NK-92 (cell line): ENCODE measurements around the gene MCM5.
"Not testable (repeated sequence)": the region's sequence is repeated elsewhere in the genome, so short reads cannot be mapped to it uniquely, and the experiment has no call there.

Experiments used
- DNase-seq: peaks from one replicate; lab custom pipeline; 2025; ENCODE audit not compliant: unreplicated experiment; lab: John Stamatoyannopoulos, UW

The MCM5 gene

GRCh38 chr22:35378621-35379020, 21.3 kb upstream of the MCM5 start:
- DNase-seq: no peak

- DNase-seq: no peak
These were observed 20.6 kb upstream of the MCM5 start for GRCh38 chr22:35379146-35379993.

- no peak for DNase-seq
These were observed 19.9 kb upstream of the MCM5 start for GRCh38 chr22:35380013-35380412.

DNA sequence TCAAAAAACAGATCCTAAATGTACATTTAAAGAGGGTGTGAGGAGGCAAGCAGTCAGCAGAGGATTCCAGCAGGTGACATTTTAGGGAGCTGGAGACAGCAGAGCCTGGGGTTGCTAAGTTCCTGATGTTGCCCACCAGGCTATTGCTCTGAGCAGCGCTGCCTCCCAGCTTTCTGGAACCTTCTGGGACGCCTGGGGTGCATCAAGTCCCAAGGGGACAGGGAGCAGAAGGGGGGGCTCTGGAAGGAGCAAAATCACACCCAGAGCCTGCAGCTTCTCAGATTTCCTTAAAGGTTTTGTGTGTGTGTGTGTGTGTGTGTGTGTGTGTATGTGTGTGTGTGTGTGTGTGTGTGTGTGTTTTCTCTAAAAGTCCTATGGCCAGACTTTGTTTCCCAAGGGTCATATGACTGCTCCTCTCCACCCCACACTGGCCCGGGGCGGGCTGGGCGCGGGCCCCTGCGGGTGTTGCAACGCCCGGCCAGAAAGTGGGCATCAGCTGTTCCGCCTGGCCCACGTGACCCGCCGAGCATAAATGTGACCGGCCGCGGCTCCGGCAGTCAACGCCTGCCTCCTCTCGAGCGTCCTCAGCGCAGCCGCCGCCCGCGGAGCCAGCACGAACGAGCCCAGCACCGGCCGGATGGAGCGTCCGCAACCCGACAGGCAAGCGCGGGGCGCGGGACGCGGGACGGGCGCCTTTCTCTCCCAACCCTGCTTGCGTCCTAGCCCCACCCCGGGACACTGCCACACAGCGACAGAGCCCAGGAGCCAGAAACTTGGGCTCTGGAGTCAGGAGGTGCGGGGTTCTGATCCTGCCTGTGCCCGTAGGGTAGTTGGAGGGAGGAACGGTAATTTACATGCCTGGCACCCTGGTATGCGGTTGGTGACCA, 19.2 kb upstream of the MCM5 start, which contains the start of gene HMOX1:
TSS of gene HMOX1 (plus strand) at position 560 of the 887 bp plus-strand sequence. CDS start at position 638, 78 bp downstream.
- no peak for DNase-seq

GRCh38 chr22:35381424-35382009, 18.4 kb upstream of the MCM5 start:
- no peak for DNase-seq

DNA sequence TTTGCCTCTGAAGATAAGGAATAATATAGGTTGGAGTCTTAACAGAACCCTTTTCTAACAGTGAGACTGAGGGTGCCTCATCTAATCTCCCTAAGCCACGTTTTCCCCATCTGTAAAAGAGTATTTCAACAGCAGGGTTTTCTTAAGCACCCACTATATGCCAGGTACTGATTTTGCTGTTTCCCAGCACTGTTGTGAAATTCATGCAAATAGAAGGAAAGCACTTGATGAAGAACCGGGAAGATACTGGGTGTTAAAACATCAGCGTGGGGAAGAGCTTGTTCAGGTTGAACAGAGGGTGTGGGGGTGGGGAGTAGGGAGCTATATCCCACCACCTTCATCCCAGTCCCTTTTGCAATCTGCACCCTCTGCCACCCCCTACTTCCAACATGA, 16.3 kb upstream of the MCM5 start:
- DNase-seq: no peak

DNA sequence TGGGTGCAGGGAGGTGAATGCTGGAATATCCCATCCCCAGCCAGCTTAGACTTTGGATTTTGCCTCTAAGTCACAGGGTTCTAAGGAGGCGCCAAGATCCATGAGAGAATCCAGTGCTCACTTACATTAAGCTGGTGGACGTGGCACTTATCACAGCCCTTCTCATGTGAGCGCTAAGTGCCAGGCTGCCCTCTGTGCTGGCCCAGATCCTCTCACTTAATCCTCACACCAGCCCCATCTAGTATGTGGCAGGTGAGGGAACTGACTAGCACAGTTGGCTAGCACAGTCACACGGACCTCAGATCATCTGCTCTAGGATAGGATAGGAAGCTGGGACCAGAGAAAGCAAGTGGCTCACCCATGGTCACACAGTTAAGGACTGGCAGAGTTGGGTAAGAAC, 15.4 kb upstream of the MCM5 start:
- DNase-seq: no peak

DNA sequence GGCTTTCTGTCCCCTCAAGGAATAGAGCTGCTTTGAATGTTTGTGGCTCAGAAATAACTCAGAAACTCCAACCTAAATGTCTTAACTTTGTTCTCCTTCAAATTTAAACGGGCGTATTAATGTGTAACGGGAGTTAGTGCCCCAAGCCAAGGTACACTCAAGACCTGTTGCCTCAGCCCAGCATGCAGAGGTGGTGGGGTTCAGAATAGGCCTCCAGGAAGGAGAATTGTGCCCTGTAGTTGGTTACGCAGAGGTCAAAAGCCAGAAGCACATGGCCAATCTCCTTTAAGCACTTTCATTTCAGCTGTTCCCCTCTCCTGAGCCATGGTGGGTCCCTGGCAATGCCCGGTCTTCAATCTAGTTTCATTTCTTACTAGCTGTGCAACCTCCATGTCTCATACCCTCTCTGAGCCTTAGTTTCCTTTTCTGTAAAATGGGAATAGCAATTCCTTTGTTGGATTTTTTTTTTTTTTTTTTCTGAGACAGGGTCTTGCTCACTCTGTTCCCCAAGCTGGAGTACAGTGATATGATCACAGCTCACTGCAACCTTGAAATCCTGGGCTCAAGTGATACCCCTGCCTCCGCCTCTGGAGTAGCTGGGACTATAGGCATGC, 14.9 kb upstream of the MCM5 start:
- no peak for DNase-seq

DNA sequence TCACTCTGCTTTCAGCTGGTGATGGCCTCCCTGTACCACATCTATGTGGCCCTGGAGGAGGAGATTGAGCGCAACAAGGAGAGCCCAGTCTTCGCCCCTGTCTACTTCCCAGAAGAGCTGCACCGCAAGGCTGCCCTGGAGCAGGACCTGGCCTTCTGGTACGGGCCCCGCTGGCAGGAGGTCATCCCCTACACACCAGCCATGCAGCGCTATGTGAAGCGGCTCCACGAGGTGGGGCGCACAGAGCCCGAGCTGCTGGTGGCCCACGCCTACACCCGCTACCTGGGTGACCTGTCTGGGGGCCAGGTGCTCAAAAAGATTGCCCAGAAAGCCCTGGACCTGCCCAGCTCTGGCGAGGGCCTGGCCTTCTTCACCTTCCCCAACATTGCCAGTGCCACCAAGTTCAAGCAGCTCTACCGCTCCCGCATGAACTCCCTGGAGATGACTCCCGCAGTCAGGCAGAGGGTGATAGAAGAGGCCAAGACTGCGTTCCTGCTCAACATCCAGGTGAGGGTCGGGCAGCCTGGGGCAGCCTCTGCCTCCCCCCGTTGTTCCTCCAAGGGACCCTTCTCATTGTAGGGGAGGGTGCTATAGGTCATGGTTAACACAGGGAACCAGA, 13.2 kb upstream of the MCM5 start:
- DNase-seq: no peak

GRCh38 chr22:35390933-35391332, 9.0 kb upstream of the MCM5 start:
- no peak for DNase-seq

- no peak for DNase-seq
These were observed 7.6 kb upstream of the MCM5 start for GRCh38 chr22:35392357-35392756.

DNA sequence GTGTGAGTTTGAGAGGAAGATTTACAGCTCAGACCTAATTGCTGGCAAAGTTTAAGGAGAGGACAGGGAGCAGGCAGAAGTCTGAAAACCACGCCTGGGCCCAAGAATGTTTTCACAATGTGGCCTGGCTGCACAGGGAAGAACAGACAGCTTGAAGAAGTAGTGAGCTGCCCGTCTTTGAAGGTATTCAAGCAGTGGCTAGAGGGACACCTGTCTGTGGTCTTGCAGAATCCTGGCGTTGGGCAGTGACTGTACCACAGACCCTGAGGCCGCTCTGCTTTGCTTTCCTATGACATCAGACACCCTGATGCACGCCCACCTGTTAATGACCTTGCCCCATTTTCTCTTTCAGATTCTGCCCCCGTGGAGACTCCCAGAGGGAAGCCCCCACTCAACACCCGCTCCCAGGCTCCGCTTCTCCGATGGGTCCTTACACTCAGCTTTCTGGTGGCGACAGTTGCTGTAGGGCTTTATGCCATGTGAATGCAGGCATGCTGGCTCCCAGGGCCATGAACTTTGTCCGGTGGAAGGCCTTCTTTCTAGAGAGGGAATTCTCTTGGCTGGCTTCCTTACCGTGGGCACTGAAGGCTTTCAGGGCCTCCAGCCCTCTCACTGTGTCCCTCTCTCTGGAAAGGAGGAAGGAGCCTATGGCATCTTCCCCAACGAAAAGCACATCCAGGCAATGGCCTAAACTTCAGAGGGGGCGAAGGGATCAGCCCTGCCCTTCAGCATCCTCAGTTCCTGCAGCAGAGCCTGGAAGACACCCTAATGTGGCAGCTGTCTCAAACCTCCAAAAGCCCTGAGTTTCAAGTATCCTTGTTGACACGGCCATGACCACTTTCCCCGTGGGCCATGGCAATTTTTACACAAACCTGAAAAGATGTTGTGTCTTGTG, 6.6 kb upstream of the MCM5 start:
- DNase-seq: no peak

- no peak for DNase-seq
These were observed 6.0 kb upstream of the MCM5 start for GRCh38 chr22:35394011-35394312.

DNA sequence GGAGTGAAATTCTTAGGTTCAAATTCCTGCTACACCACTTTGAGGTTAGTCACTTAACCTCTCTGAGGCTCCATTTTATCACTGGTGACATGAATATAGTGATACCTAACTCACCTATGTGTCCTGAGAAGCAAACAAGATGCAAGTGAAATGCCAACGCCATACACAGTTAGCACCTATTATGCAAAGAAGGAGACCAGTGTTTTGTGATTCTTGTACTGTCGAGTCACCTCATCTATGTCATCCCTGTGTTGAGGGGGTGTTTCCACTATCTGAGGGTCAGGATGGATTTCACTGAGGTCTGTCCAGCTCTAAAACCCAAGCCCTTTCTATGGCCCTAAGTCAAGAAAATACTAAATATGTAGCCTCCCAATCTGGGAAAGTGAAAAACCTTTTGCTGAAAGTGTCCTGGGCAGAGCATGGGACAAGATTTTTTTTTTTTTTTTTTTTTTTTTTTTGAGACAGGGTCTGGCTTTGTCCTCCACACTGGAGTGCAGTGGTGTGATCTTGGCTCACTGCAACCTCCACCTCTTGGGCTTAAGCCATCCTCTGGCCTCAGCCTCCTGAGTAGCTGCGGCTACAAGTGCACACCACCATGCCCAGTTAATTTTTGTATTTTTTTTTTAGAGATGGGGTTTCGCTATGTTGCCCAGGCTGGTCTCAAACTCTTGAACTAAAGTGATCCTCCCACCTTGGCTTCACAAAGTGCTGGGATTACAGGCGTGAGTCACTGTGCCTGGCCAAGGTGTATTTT, 5.0 kb upstream of the MCM5 start:
- DNase-seq: no peak

DNA sequence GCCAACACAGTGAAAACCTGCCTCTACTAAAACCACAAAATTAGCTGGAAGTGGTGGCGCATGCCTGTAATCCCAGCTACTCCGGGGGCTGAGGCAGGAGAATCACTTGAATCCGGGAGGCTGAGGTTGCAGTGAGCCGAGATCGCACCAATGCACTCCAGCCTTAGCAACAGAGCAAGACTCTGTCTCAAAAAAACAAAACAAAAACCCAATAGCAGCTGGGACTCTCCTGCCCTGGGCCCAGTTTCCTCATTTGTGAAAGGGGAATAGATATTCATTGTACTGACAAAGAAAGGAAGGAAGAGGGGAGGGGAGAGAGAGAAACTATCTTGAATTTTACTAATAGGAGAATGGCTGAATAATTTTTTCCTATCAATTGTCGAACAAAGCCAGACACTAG, 3.3 kb upstream of the MCM5 start:
- not testable (repeated sequence) for DNase-seq

GRCh38 chr22:35397095-35397904, 2.6 kb upstream of the MCM5 start:
- DNase-seq: no peak

- DNase-seq: no peak
These were observed 1.4 kb upstream of the MCM5 start for GRCh38 chr22:35398591-35398973.

DNA sequence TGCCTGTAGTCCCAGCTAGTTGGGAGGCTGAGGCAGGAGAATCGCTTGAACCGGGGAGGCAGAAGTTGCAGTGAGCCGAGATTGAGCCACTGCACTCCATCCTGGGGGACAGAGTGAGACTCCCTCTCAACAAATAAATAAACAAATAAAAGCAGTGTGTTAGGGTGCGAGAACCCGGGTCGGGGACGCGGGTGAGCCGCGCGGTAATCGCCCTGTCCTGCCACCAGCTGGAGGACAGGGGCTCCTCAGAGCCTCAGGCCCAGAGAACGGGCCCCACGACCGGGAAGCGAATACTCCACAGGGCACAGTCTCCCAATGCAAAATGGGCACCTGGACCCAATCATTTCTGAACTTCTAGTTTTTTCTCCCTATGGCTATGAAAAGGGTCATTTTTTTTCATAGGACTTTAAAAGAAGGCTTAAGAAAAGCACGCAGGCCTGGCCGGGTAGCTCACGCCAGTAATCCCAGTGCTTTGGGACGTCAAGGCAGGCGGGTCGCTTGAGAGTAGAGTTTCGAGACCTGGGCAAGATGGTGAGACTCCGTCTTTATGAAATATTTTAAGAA, 744 bp upstream of the MCM5 start:
- DNase-seq: no peak
